Panc1 (cell line): ENCODE data around the gene AGRN. TPM values are rescaled to one million over a fixed set of nuclear protein-coding genes. Genes with fewer than 3 reads are reported as not detected.
"Not testable (repeated sequence)": the region's sequence is repeated elsewhere in the genome, so short reads cannot be mapped to it uniquely, and the experiment has no call there.

Source experiments
- ATAC-seq: fragments of 200-7000 bp; cut with Tn5 transposase; 2 replicates; pipeline ENCODE4 v1.9.1; 2020; ENCODE audit warnings: mild to moderate bottlenecking, moderate library complexity
- BruUV-seq: library from RNA; stranded (reverse); fragments of 400-500 nt; replicated peaks from 2 replicates; lab custom pipeline; 2021; lab: Mats Ljungman, UMichigan
- CTCF ChIA-PET: fragments of 300-600 bp; sonication (Branson Sonifier 250); formaldehyde crosslinking; loops from one replicate; lab custom pipeline; 2022; ENCODE audit warnings: antibody characterized with exemption; lab: Charles Lee
- POLR2A ChIA-PET: fragments of 300-600 bp; sonication (Branson Sonifier 250); formaldehyde crosslinking; loops from one replicate; lab custom pipeline; 2022; ENCODE audit warnings: antibody characterized with exemption; lab: Charles Lee
- DNase-seq: peaks from one replicate; pipeline ENCODE4 v3.0.0-alpha.2; 2010; ENCODE audit warnings: low read depth, low spot score
- H3K27ac ChIP-seq: 2 replicates; pipeline ENCODE4 v1.5.1; 2011; ENCODE audit warnings: mild to moderate bottlenecking, low read length, inconsistent platforms
- H3K27me3 ChIP-seq: fragments of 200-500 bp; sonication (Bioruptor generic); 2 replicates; pipeline ENCODE4 v1.6.0; 2014; ENCODE audit warnings: low read length, inconsistent platforms; ENCODE audit not compliant: control insufficient read depth, insufficient read depth
- H3K36me3 ChIP-seq: fragments of 200-500 bp; sonication (Bioruptor generic); 2 replicates; pipeline ENCODE4 v1.5.1; 2014; ENCODE audit warnings: inconsistent platforms, mild to moderate bottlenecking, low read length, moderate library complexity; ENCODE audit not compliant: control insufficient read depth, insufficient read depth
- H3K4me1 ChIP-seq: 2 replicates; pipeline ENCODE4 v1.5.1; 2011; ENCODE audit warnings: inconsistent platforms, mild to moderate bottlenecking, low read length, moderate library complexity; ENCODE audit not compliant: control insufficient read depth, insufficient read depth
- H3K4me3 ChIP-seq, 2 experiments: 2 replicates each; pipeline ENCODE4 v1.5.1; 2011 to 2012; ENCODE audit warnings: low read depth in 2 of 2, low read length in 2 of 2, mild to moderate bottlenecking in 2 of 2, inconsistent platforms in 1 of 2, moderate library complexity in 1 of 2
- H3K9me3 ChIP-seq: fragments of 200-500 bp; sonication (Bioruptor generic); 2 replicates; pipeline ENCODE4 v1.5.1; 2014; ENCODE audit warnings: low read depth, mild to moderate bottlenecking, inconsistent platforms, low read length, moderate library complexity; ENCODE audit not compliant: control insufficient read depth, insufficient read depth
- POLR2AphosphoS5 ChIP-seq: IDR thresholded peaks from 2 replicates; pipeline ENCODE4 v1.6.1; 2012; ENCODE audit warnings: mild to moderate bottlenecking, low read depth, low read length, moderate library complexity
- REST ChIP-seq, 2 experiments: IDR thresholded peaks; 2 replicates each; pipeline ENCODE4 v1.6.1; 2011 to 2012; ENCODE audit warnings: low read depth in 2 of 2, control low read depth in 1 of 2, low read length in 1 of 2, mild to moderate bottlenecking in 1 of 2, moderate library complexity in 1 of 2; ENCODE audit not compliant: insufficient read depth in 1 of 2
- SIN3A ChIP-seq: IDR thresholded peaks from 2 replicates; pipeline ENCODE4 v1.6.1; 2012; ENCODE audit warnings: low read depth, mild to moderate bottlenecking, low read length, moderate library complexity, borderline replicate concordance; ENCODE audit not compliant: insufficient read depth
- TCF7L2 ChIP-seq: IDR thresholded peaks from 2 replicates; pipeline ENCODE4 v1.6.1; 2011; ENCODE audit warnings: mild to moderate bottlenecking, low read depth, low read length, inconsistent platforms
- in situ Hi-C: cut with HindIII; loops from 2 replicates; pipeline ENCODE4 v1.10.0; 2016; ENCODE audit warnings: low sequenced_read_pairs, low pct_unique_long_range_greater_than_20kb
- intact Hi-C: fragments of 100-400 bp; cut with micrococcal nuclease; formaldehyde crosslinking; loops from one replicate; pipeline ENCODE4 v1.10.0; 2022; ENCODE audit not compliant: unreplicated experiment
- total RNA-seq: library from RNA; stranded (reverse); gene quantifications from one replicate; pipeline ENCODE4 v1.2.1, GENCODE V29; 2021; ENCODE audit not compliant: unreplicated experiment
- TF ChIP-seq, protein P1 (sequence below): fragments of 450-650 bp; IDR thresholded peaks from 2 replicates; pipeline ENCODE4 v1.5.1; 2017; ENCODE audit warnings: mild to moderate bottlenecking

The AGRN gene
- total RNA-seq, 1 experiment from 2014 or later, result 153 TPM

DNA sequence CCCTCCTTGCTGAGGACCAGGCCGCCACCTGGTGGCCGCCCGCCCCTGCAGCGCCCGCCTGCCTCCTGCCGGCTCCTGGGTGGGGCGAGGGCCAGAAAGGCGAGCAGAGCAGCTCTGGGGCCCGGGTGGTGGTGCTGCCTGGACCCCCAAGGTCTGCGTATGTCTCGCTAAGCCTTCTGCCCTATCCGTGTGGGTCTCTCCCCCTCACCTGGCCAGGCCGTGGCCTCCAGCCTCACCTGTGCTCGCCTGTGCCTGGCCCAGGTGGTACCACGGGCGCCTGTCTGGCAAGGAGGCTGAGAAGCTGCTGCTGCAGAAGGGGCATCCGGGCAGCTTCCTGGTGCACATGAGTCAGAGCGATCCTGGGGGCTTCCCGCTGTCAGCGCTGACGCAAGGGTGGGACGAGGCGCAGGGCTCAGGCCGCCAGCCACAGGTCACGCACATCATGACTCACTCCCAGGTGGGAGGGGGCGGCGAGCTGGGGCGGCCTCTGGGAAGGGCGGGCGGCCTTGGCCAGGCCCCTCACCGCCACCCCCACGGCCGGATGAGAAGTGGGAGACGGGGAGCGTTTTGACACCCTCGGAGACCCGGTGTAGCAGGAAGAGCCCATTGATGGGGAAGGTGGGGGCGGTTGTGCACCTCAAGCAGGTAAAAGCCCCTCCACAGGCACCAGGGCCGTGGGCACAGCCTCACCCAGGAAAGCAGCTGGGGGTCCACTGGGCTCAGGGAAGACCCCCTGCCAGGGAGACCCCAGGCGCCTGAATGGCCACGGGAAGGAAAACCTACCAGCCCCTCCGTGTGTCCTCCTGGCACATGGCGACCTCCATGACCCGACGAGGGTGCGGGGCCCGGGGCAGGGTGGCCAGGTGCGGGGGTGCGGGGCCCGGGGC lies 44.3 kb downstream of the AGRN start:
- in situ Hi-C loops, result no loop called here
- intact Hi-C loops, result loop anchor here (10.0 kb wide), 1 partner anchor 49 kb away; the partner anchor contains the start of gene ISG15
- Histone ChIP-seq H3K4me3 (peak overlapping the region in 1 of 2 experiments; percentile 41; a peak in 2 of 4 replicates), H3K36me3 (no peaks in the 10 kb centered on the region), H3K27ac (no peak overlapping the region), H3K4me1 (peaks cover 19% of the 10 kb centered on the region), H3K9me3 (no peaks in the 10 kb centered on the region), H3K27me3 (no peaks in the 10 kb centered on the region)
- ATAC-seq (peak; percentile 77), DNase-seq (peak; percentile 60)
- CTCF ChIA-PET, result interaction anchor here (0.5 to 1.0 kb wide), 4 partner anchors 8 to 80 kb away, joined by 4 to 11 read pairs (median 5); partner anchors contain the start of gene AGRN
- BruUV-seq, result no TSS peak
- POLR2A ChIA-PET, result no interaction called here
- TF ChIP-seq, protein P1, sequence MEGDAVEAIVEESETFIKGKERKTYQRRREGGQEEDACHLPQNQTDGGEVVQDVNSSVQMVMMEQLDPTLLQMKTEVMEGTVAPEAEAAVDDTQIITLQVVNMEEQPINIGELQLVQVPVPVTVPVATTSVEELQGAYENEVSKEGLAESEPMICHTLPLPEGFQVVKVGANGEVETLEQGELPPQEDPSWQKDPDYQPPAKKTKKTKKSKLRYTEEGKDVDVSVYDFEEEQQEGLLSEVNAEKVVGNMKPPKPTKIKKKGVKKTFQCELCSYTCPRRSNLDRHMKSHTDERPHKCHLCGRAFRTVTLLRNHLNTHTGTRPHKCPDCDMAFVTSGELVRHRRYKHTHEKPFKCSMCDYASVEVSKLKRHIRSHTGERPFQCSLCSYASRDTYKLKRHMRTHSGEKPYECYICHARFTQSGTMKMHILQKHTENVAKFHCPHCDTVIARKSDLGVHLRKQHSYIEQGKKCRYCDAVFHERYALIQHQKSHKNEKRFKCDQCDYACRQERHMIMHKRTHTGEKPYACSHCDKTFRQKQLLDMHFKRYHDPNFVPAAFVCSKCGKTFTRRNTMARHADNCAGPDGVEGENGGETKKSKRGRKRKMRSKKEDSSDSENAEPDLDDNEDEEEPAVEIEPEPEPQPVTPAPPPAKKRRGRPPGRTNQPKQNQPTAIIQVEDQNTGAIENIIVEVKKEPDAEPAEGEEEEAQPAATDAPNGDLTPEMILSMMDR, result peak; percentile 98
- no peak for TF ChIP-seq SIN3A

DNA sequence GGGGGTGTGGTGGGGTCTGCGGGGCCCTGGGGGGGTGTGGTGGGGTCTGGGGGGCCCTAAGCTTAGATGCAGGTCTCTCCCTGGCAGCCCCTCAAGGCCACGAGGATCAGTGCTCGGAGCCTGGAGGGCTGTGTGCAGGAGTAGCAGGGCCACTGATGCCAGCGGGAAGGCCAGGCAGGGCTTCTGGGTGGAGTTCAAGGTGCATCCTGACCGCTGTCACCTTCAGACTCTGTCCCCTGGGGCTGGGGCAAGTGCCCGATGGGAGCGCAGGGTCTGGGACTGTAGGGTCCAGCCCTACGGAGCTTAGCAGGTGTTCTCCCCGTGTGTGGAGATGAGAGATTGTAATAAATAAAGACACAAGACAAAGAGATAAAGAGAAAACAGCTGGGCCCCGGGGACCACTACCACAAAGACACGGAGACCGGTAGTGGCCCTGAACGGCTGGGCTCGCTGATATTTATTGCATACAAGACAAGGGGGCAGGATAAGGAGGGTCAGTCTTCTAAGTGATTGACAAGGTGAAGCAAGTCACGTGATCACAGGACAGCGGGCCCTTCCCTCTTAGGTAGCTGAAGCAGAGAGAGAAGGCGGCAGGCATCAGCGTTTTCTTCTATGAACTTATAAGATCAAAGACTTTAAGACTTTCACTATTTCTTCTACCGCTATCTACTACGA lies 45.5 kb downstream of the AGRN start:
- in situ Hi-C loops, result no loop called here
- BruUV-seq, result no TSS peak

DNA sequence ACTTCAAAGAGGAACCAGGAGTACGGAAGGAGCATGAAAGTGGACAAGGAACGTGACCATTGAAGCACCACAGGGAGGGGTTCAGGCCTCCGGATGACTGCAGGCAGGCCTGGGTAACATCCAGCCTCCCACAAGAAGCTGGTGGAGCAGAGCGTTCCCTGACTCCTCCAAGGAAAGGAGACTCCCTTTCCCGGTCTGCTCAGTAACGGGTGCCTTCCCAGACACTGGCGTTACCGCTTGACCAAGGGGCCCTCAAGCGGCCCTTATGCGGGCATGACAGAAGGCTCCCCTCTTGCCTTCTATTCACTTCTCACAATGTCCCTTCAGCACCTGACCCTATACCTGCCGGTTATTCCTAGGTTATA lies 46.0 kb downstream of the AGRN start:
- DNase-seq, ATAC-seq, H3K9me3 ChIP-seq, POLR2A ChIA-PET, H3K4me3 ChIP-seq, in situ Hi-C loops, H3K27ac ChIP-seq, H3K36me3 ChIP-seq, H3K27me3 ChIP-seq: not testable (repeated sequence)
- intact Hi-C loops, result loop anchor here (10.0 kb wide), 1 partner anchor 51 kb away; the partner anchor contains the start of gene ISG15
- CTCF ChIA-PET, result interaction anchor here (0.6 kb wide), 1 partner anchor 13 kb away, joined by 3 read pairs; no protein-coding TSS in a partner anchor
- BruUV-seq, result TSS peak; percentile 81
- peaks cover 27% of the 10 kb centered on the region for H3K4me1 ChIP-seq

More for the DNA sequence above, 45.5 kb downstream of the AGRN start:
- Histone ChIP-seq H3K4me1 (peaks cover 26% of the 10 kb centered on the region), H3K27me3 (no peaks in the 10 kb centered on the region), H3K9me3 (no peaks in the 10 kb centered on the region), H3K36me3 (no peaks in the 10 kb centered on the region), H3K27ac (no peak overlapping the region), H3K4me3 (no peak overlapping the region)
- ChIA-PET CTCF (interaction anchor here (0.6 kb wide), 1 partner anchor 14 kb away, joined by 3 read pairs; no protein-coding TSS in a partner anchor), POLR2A (no interaction called here)
- ATAC-seq, result no peak
- intact Hi-C loops, result loop anchor here (10.0 kb wide), 1 partner anchor 51 kb away; the partner anchor contains the start of gene ISG15
- TF ChIP-seq POLR2AphosphoS5, result no peak
- TF ChIP-seq, protein P1, result no peak
- TF ChIP-seq SIN3A, result no peak
- no peak for TF ChIP-seq REST (IDR thresholded peaks at IDR 0.05; ENCODE audit: insufficient read depth in 1 of 2, low read depth in 2 of 2, low read length in 1 of 2)
- no peak for TF ChIP-seq TCF7L2
- DNase-seq, result no peak
